Gastroesophageal sphincter (tissue), 3 donors: ENCODE results near the gene ACOXL.

Experiments used
- CTCF ChIP-seq, 4 experiments: fragments of 200-600 bp in 2 of 4; fragments of 450-650 bp in 2 of 4; sonication (generic) in 1 of 4; IDR thresholded peaks; one replicate each; pipeline ENCODE4 v1.5.1; 2017 to 2019; ENCODE audit warnings: antibody characterized with exemption in 4 of 4, mild to moderate bottlenecking in 2 of 4, moderate library complexity in 2 of 4
- EP300 ChIP-seq: sonication (generic); formaldehyde crosslinking; IDR thresholded peaks from one replicate; pipeline ENCODE4 v1.6.1; 2017; ENCODE audit warnings: antibody characterized with exemption, mild to moderate bottlenecking

- TF ChIP-seq CTCF (IDR thresholded peaks at IDR 0.05) = no peak
- TF ChIP-seq EP300 = no peak
These were observed 115.7 kb downstream of the ACOXL start for GRCh38 chr2:110848071-110848470.
